Measurements from ENCODE around the gene PNKD. TPM values are rescaled to one million over a fixed set of nuclear protein-coding genes. Genes with fewer than 3 reads are reported as not detected.

The PNKD gene
- total and polyA plus RNA-seq, 2 experiments from 2014 or later, result 48.7 to 145 TPM

DNA sequence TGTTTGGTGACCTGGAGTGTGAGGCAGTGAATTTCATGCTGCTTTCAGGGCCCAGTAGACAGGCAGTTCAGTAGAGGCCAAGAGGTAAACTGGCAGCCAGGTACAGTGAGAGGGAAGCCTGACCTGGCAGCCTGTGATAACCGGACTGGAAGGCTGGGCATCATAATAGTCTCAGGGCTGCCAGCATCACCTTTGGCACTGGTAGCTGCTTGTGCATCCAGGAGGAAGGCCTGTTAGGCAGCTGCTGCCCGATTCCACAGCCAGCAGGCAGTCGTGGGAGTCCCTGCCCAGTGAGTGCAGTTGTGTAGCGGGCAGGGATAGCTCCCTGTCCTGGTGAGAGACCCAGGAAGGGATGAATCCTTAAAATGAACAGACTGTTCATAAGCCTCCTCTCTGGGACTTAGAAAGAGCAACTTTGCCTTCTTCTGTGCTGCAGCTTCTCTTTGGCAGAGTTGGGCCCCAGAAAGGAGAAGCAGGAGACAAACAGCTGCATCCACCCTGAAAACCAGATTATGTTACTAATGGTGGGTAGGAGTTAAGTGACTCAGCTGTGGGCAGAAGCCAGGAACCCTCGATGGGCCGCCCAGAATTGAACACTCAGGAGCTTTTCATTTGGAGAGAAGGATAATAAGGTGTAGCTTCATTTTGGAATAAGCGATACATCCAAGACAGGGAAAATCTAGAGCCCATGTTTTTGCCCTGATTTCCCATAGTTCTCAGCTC, 17.6 kb upstream of the PNKD start:
- Histone ChIP-seq H3K27me3 (no peaks in the 10 kb centered on the region), H2AFZ (no peak overlapping the region), H3K9me2 (replicated peaks; ENCODE audit: insufficient read depth) (no peaks in the 10 kb centered on the region), H3K4me2 (no peak overlapping the region), H4K20me1 (ENCODE audit: insufficient read depth, poor library complexity, severe bottlenecking) (no peaks in the 10 kb centered on the region), H3K36me3 (replicated peaks; ENCODE audit: insufficient read depth, low read depth) (peaks cover 16% of the 10 kb centered on the region), H3K27ac (no peak overlapping the region), H3K9me3 (ENCODE audit: low read depth) (no peaks in the 10 kb centered on the region), H3K79me2 (no peaks in the 10 kb centered on the region), H3K4me1 (ENCODE audit: insufficient read depth) (no peaks in the 10 kb centered on the region), H3K4me3 (no peak overlapping the region)
- DNase-seq (ENCODE audit: low spot score), result no peak
- TF ChIP-seq EZH2phosphoT487 (IDR thresholded peaks at IDR 0.05; ENCODE audit: low read depth, severe bottlenecking, unreplicated experiment) (no peak), EZH2 (IDR thresholded peaks at IDR 0.05; ENCODE audit: borderline replicate concordance) (no peak)
- TF ChIP-seq, protein P1, sequence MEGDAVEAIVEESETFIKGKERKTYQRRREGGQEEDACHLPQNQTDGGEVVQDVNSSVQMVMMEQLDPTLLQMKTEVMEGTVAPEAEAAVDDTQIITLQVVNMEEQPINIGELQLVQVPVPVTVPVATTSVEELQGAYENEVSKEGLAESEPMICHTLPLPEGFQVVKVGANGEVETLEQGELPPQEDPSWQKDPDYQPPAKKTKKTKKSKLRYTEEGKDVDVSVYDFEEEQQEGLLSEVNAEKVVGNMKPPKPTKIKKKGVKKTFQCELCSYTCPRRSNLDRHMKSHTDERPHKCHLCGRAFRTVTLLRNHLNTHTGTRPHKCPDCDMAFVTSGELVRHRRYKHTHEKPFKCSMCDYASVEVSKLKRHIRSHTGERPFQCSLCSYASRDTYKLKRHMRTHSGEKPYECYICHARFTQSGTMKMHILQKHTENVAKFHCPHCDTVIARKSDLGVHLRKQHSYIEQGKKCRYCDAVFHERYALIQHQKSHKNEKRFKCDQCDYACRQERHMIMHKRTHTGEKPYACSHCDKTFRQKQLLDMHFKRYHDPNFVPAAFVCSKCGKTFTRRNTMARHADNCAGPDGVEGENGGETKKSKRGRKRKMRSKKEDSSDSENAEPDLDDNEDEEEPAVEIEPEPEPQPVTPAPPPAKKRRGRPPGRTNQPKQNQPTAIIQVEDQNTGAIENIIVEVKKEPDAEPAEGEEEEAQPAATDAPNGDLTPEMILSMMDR (IDR thresholded peaks at IDR 0.05; ENCODE audit: poor library complexity), result no peak
- WGBS (ENCODE audit: low lambda C conversion rate, missing lambda C conversion rate), result 92% methylated on average over 7 of the region's 7 CpGs

DNA sequence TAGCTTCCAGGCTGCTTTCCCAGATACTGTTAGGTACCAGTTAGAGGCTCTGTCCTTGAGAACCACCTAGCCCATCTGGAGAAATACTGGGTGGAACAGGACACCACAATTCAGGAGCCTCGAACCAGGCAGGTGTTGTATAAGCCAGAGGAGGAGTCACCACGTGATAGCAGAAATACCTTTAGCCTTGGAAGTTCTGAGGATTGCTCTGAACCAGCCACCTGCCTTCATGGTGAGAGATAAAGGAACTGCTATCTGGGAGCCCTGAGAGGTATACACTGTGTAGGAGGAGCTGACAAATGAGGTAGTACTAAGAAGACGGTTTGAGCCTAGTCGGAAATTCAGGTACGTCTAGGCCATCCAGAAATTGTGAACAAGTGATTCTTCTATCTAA, 17.1 kb upstream of the PNKD start:
- Histone ChIP-seq H2AFZ (no peak overlapping the region), H3K27me3 (no peaks in the 10 kb centered on the region), H4K20me1 (ENCODE audit: insufficient read depth, poor library complexity, severe bottlenecking) (no peaks in the 10 kb centered on the region), H3K4me3 (no peak overlapping the region), H3K36me3 (replicated peaks; ENCODE audit: insufficient read depth, low read depth) (peaks cover 16% of the 10 kb centered on the region), H3K4me2 (no peak overlapping the region), H3K9me3 (ENCODE audit: low read depth) (no peaks in the 10 kb centered on the region), H3K4me1 (ENCODE audit: insufficient read depth) (no peaks in the 10 kb centered on the region), H3K79me2 (no peaks in the 10 kb centered on the region), H3K27ac (no peak overlapping the region), H3K9me2 (replicated peaks; ENCODE audit: insufficient read depth) (no peaks in the 10 kb centered on the region)
- WGBS (ENCODE audit: low lambda C conversion rate, missing lambda C conversion rate), result 88% methylated on average over 5 of the region's 5 CpGs
- no peak for TF ChIP-seq EZH2 (IDR thresholded peaks at IDR 0.05; ENCODE audit: borderline replicate concordance)
- TF ChIP-seq, protein P1 (IDR thresholded peaks at IDR 0.05; ENCODE audit: poor library complexity), result no peak
- TF ChIP-seq EZH2phosphoT487 (IDR thresholded peaks at IDR 0.05; ENCODE audit: low read depth, severe bottlenecking, unreplicated experiment), result no peak
- DNase-seq (ENCODE audit: low spot score), result no peak

- Histone ChIP-seq H4K20me1 (ENCODE audit: insufficient read depth, poor library complexity, severe bottlenecking) (no peaks in the 10 kb centered on the region), H2AFZ (no peak overlapping the region), H3K4me1 (ENCODE audit: insufficient read depth) (peaks cover 11% of the 10 kb centered on the region), H3K9me3 (ENCODE audit: low read depth) (no peaks in the 10 kb centered on the region), H3K36me3 (replicated peaks; ENCODE audit: insufficient read depth, low read depth) (peaks cover 8% of the 10 kb centered on the region), H3K27ac (no peak overlapping the region), H3K79me2 (no peaks in the 10 kb centered on the region), H3K9me2 (replicated peaks; ENCODE audit: insufficient read depth) (no peaks in the 10 kb centered on the region), H3K4me2 (no peak overlapping the region), H3K4me3 (no peak overlapping the region), H3K27me3 (no peaks in the 10 kb centered on the region)
- TF ChIP-seq EZH2 (IDR thresholded peaks at IDR 0.05; ENCODE audit: borderline replicate concordance) (no peak), EZH2phosphoT487 (IDR thresholded peaks at IDR 0.05; ENCODE audit: low read depth, severe bottlenecking, unreplicated experiment) (no peak)
- TF ChIP-seq, protein P1 (IDR thresholded peaks at IDR 0.05; ENCODE audit: poor library complexity), result no peak
- no peak for DNase-seq (ENCODE audit: low spot score)
- WGBS (ENCODE audit: low lambda C conversion rate, missing lambda C conversion rate), result 97% methylated on average over 6 of the region's 6 CpGs
These were observed 14.9 kb upstream of the PNKD start for GRCh38 chr2:218255446-218255845.

All from hepatocyte (in vitro differentiated cells).